ENCODE results near the gene GANAB.
A peak's percentile ranks its signal among the peaks of the same experiment; 100 is the strongest.
"Not testable (repeated sequence)": the region's sequence is repeated elsewhere in the genome, so short reads cannot be mapped to it uniquely, and the experiment has no call there.

Gene GANAB

GRCh38 chr11:62600367-62601121 lies 45.9 kb downstream of the GANAB start:
- DNase-seq: peak in 1 of 3 experiments; percentile 68

GRCh38 chr11:62599901-62600300 lies 46.5 kb downstream of the GANAB start:
- DNase-seq: no peak

GRCh38 chr11:62599069-62599696 lies 47.2 kb downstream of the GANAB start:
- peak; percentile 84 to 91 (median 88) for DNase-seq

- DNase-seq: no peak
These were observed 51.3 kb downstream of the GANAB start for GRCh38 chr11:62595124-62595523.

- peak; percentile 56 to 78 (median 59) for DNase-seq
These were observed 52.9 kb downstream of the GANAB start for GRCh38 chr11:62593434-62594044.

GRCh38 chr11:62592989-62593421 lies 53.4 kb downstream of the GANAB start:
- no peak for DNase-seq

- DNase-seq: no peak
These were observed 54.1 kb downstream of the GANAB start for GRCh38 chr11:62592146-62592815.

GRCh38 chr11:62591448-62592145 lies 54.8 kb downstream of the GANAB start, which contains the start of gene TUT1:
TSS of gene TUT1 (minus strand) at chr11:62591523. CDS start at chr11:62591485, 38 bp downstream.
- DNase-seq: peak; percentile 99 to 100 (median 99)

GRCh38 chr11:62588966-62589637 lies 57.3 kb downstream of the GANAB start:
- DNase-seq: no peak

- not testable (repeated sequence) for DNase-seq
These were observed 61.1 kb downstream of the GANAB start for GRCh38 chr11:62585356-62585755.

- DNase-seq: not testable (repeated sequence)
These were observed 64.7 kb downstream of the GANAB start for GRCh38 chr11:62581735-62582134.

GRCh38 chr11:62580959-62581715 lies 65.3 kb downstream of the GANAB start:
- no peak for DNase-seq

GRCh38 chr11:62579252-62579651 lies 67.2 kb downstream of the GANAB start:
- DNase-seq: no peak

GRCh38 chr11:62578541-62578940 lies 67.9 kb downstream of the GANAB start:
- no peak for DNase-seq

- no peak for DNase-seq
These were observed 69.2 kb downstream of the GANAB start for GRCh38 chr11:62577046-62577714.

- DNase-seq: no peak
These were observed 70.6 kb downstream of the GANAB start for GRCh38 chr11:62575837-62576236.

- DNase-seq: peak in 1 of 3 experiments; percentile 78
These were observed 71.3 kb downstream of the GANAB start for GRCh38 chr11:62575156-62575555.

Data from NCI-H1417 (cell line).